Measurements from ENCODE around the gene CABP1.

Gene CABP1

DNA sequence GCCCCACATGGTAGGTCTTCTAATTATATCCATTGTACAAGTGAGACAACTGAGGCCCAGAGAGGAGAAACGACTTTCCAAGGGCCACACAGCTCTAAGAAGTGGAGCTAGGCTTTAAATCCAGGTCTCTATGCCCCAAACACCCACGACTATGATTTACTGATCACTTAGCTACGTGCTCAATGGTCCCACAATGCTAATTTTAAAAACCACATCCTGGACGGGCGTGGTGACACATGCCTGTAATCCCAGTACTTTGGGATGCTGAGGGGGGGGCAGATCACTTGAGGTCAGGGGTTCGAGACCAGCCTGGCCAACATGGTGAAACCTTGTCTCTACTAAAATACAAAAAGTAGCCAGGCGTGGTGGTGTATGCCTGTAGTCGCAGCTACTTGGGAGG lies 38.1 kb downstream of the CABP1 start:
- H4K20me1 ChIP-seq (ENCODE audit: insufficient read depth, low read length): no peaks in the 10 kb centered on the region
- no peaks in the 10 kb centered on the region for H3K36me3 ChIP-seq (replicated peaks; ENCODE audit: insufficient read depth, low read length)
- H3K9ac ChIP-seq (ENCODE audit: low read length): no peak overlapping the region
- H3K27ac ChIP-seq (ENCODE audit: low read length): no peak overlapping the region
- H3K27me3 ChIP-seq (replicated peaks; ENCODE audit: insufficient read depth, low read length): no peaks in the 10 kb centered on the region
- DNase-seq: no peak
- no peaks in the 10 kb centered on the region for H3F3A ChIP-seq (ENCODE audit: insufficient read depth, low read length)
- no peak overlapping the region for H3K4me2 ChIP-seq (ENCODE audit: low read depth, low read length)
- no peak overlapping the region for H2AFZ ChIP-seq (ENCODE audit: low read length)
- no peaks in the 10 kb centered on the region for H3K9me2 ChIP-seq (replicated peaks; ENCODE audit: insufficient read depth, low read length)
- no peak overlapping the region for H3K4me3 ChIP-seq (ENCODE audit: low read length)
- no peaks in the 10 kb centered on the region for H3K9me3 ChIP-seq (replicated peaks; ENCODE audit: insufficient read depth, low read length)
- TF ChIP-seq, protein P1, sequence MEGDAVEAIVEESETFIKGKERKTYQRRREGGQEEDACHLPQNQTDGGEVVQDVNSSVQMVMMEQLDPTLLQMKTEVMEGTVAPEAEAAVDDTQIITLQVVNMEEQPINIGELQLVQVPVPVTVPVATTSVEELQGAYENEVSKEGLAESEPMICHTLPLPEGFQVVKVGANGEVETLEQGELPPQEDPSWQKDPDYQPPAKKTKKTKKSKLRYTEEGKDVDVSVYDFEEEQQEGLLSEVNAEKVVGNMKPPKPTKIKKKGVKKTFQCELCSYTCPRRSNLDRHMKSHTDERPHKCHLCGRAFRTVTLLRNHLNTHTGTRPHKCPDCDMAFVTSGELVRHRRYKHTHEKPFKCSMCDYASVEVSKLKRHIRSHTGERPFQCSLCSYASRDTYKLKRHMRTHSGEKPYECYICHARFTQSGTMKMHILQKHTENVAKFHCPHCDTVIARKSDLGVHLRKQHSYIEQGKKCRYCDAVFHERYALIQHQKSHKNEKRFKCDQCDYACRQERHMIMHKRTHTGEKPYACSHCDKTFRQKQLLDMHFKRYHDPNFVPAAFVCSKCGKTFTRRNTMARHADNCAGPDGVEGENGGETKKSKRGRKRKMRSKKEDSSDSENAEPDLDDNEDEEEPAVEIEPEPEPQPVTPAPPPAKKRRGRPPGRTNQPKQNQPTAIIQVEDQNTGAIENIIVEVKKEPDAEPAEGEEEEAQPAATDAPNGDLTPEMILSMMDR (IDR thresholded peaks at IDR 0.05; ENCODE audit: low read length): no peak
- TF ChIP-seq EZH2 (optimal IDR thresholded peaks at IDR 0.05; ENCODE audit: low read depth, low read length) (no peak), EZH2phosphoT487 (IDR thresholded peaks at IDR 0.05; ENCODE audit: low read length) (no peak)
- no peaks in the 10 kb centered on the region for H3K4me1 ChIP-seq (ENCODE audit: low read length)
- no peaks in the 10 kb centered on the region for H3K79me2 ChIP-seq (ENCODE audit: low read length)

DNA sequence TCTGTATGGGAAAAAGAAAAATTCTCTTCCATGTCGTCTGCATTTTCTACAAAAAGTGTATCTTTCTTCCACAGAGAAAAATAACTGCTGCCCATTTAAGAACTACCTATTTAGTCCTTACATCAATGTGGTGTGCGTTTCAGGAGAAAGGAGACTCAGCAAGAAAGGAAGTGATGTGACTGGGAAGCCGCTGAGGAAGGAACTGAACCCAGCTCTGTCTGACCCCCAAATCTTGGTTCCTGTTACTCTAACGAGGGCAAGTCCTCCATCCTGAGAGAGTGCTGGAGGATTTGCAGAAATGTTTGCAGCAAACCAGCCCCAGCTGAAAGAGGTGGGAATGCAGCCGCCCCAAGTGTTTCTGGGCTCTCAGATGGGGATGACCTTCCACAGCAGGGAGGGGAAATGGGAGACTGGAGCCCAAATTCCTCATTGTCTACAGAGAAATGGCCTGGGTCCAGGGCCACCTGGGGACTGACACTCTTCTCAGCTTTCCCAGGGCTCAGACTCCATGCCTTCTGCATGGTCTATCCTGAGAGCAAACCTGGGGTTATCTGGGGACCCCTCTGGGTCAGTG lies 39.8 kb downstream of the CABP1 start:
- Histone ChIP-seq H3K36me3 (replicated peaks; ENCODE audit: insufficient read depth, low read length) (no peaks in the 10 kb centered on the region), H3K9me2 (replicated peaks; ENCODE audit: insufficient read depth, low read length) (no peaks in the 10 kb centered on the region), H3K4me3 (ENCODE audit: low read length) (no peak overlapping the region), H2AFZ (ENCODE audit: low read length) (no peak overlapping the region), H3K27ac (ENCODE audit: low read length) (no peak overlapping the region), H3K27me3 (replicated peaks; ENCODE audit: insufficient read depth, low read length) (no peaks in the 10 kb centered on the region), H3K9ac (ENCODE audit: low read length) (no peak overlapping the region), H3K79me2 (ENCODE audit: low read length) (no peaks in the 10 kb centered on the region), H3K9me3 (replicated peaks; ENCODE audit: insufficient read depth, low read length) (no peaks in the 10 kb centered on the region), H3K4me1 (ENCODE audit: low read length) (no peaks in the 10 kb centered on the region), H3F3A (ENCODE audit: insufficient read depth, low read length) (peaks cover 8% of the 10 kb centered on the region), H3K4me2 (ENCODE audit: low read depth, low read length) (no peak overlapping the region), H4K20me1 (ENCODE audit: insufficient read depth, low read length) (no peaks in the 10 kb centered on the region)
- TF ChIP-seq, protein P1 (IDR thresholded peaks at IDR 0.05; ENCODE audit: low read length): no peak
- no peak for TF ChIP-seq EZH2phosphoT487 (IDR thresholded peaks at IDR 0.05; ENCODE audit: low read length)
- no peak for TF ChIP-seq EZH2 (optimal IDR thresholded peaks at IDR 0.05; ENCODE audit: low read depth, low read length)
- DNase-seq: no peak

DNA sequence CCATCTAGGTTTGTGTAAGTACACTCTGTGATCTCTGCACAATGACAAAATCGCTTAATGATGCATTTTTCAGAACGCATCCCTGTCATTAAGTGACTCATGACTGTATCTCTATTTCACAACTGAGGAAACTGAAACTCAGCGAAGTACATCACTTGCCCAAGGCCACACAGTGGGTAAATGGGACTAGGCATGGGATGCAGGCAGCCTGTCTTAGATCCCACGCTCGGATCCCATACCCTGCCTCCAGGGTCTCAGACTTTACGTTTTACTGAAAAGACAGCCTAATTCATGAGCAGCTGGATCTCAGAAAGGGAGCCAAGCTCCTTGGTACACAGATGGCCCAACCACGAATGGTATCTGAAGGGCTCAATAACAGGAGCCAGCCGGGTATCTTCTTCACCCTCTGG lies 44.1 kb downstream of the CABP1 start:
- 0 out of 2 replicates have a peak, but pooled peaks cover 3% of the 10 kb centered on the region for H3K4me1 ChIP-seq (ENCODE audit: low read length)
- no peaks in the 10 kb centered on the region for H3K9me3 ChIP-seq (replicated peaks; ENCODE audit: insufficient read depth, low read length)
- H4K20me1 ChIP-seq (ENCODE audit: insufficient read depth, low read length): no peaks in the 10 kb centered on the region
- TF ChIP-seq, protein P1 (IDR thresholded peaks at IDR 0.05; ENCODE audit: low read length): no peak
- no peak for TF ChIP-seq EZH2phosphoT487 (IDR thresholded peaks at IDR 0.05; ENCODE audit: low read length)
- TF ChIP-seq EZH2 (optimal IDR thresholded peaks at IDR 0.05; ENCODE audit: low read depth, low read length): no peak
- H3K9me2 ChIP-seq (replicated peaks; ENCODE audit: insufficient read depth, low read length): no peaks in the 10 kb centered on the region
- H3F3A ChIP-seq (ENCODE audit: insufficient read depth, low read length): peaks cover 12% of the 10 kb centered on the region
- H3K4me3 ChIP-seq (ENCODE audit: low read length): no peak overlapping the region
- peak overlapping the region; percentile 47; the same call in 1 of the 2 replicates for H3K4me2 ChIP-seq (ENCODE audit: low read depth, low read length)
- H3K27ac ChIP-seq (ENCODE audit: low read length): peak overlapping the region; percentile 94
- peak overlapping the region; percentile 26; the same call in 1 of the 2 replicates for H3K9ac ChIP-seq (ENCODE audit: low read length)
- H2AFZ ChIP-seq (ENCODE audit: low read length): peak overlapping the region; percentile 49
- DNase-seq: peak; percentile 50
- H3K27me3 ChIP-seq (replicated peaks; ENCODE audit: insufficient read depth, low read length): no peaks in the 10 kb centered on the region
- peaks cover 22% of the 10 kb centered on the region for H3K79me2 ChIP-seq (ENCODE audit: low read length)
- H3K36me3 ChIP-seq (replicated peaks; ENCODE audit: insufficient read depth, low read length): no peaks in the 10 kb centered on the region

All from MM.1S (cell line).